HG03575 (cell line): Measurements from ENCODE around the gene ZNF831.

Experiments
- ATAC-seq: cut with Tn5 transposase; IDR thresholded peaks from one replicate; pipeline ENCODE4 v1.9.1; 2021; ENCODE audit not compliant: unreplicated experiment, insufficient number of reproducible peaks, low FRiP score; ENCODE audit errors: extremely low read depth

ZNF831 gene

GRCh38 chr20:59223750-59224149 is 60.1 kb downstream of the ZNF831 start:
- ATAC-seq = no peak

- ATAC-seq = no peak
Measured at GRCh38 chr20:59224236-59224635, 60.6 kb downstream of the ZNF831 start.

- ATAC-seq = no peak
Measured at GRCh38 chr20:59230385-59230784, 66.8 kb downstream of the ZNF831 start.

- no peak for ATAC-seq
Measured at GRCh38 chr20:59231124-59231804, 67.6 kb downstream of the ZNF831 start.

- no peak for ATAC-seq
Measured at GRCh38 chr20:59232618-59233017, 69.0 kb downstream of the ZNF831 start.

GRCh38 chr20:59235226-59235625 is 71.6 kb downstream of the ZNF831 start:
- no peak for ATAC-seq

- no peak for ATAC-seq
Measured at GRCh38 chr20:59240006-59240405, 76.4 kb downstream of the ZNF831 start.

GRCh38 chr20:59242714-59243626 is 79.3 kb downstream of the ZNF831 start:
- ATAC-seq = no peak

- ATAC-seq = no peak
Measured at GRCh38 chr20:59246691-59247400, 83.2 kb downstream of the ZNF831 start.

- no peak for ATAC-seq
Measured at GRCh38 chr20:59247731-59248684, 84.4 kb downstream of the ZNF831 start.

GRCh38 chr20:59250293-59250692 is 86.7 kb downstream of the ZNF831 start:
- ATAC-seq = no peak

GRCh38 chr20:59253325-59253724 is 89.7 kb downstream of the ZNF831 start:
- ATAC-seq = no peak

GRCh38 chr20:59253779-59254319 is 90.2 kb downstream of the ZNF831 start:
- no peak for ATAC-seq

- no peak for ATAC-seq
Measured at GRCh38 chr20:59255256-59255655, 91.6 kb downstream of the ZNF831 start.

GRCh38 chr20:59258221-59258621 is 94.6 kb downstream of the ZNF831 start:
- no peak for ATAC-seq

- no peak for ATAC-seq
Measured at GRCh38 chr20:59259946-59260345, 96.3 kb downstream of the ZNF831 start.

- no peak for ATAC-seq
Measured at GRCh38 chr20:59265298-59265697, 101.7 kb downstream of the ZNF831 start.

- ATAC-seq = no peak
Measured at GRCh38 chr20:59268870-59269269, 105.2 kb downstream of the ZNF831 start.
